Measurements from ENCODE around the gene SCAF4. TPM values are rescaled to one million over a fixed set of nuclear protein-coding genes. Genes with fewer than 3 reads are reported as not detected.
"Not testable (repeated sequence)": the region's sequence is repeated elsewhere in the genome, so short reads cannot be mapped to it uniquely, and the experiment has no call there.

SCAF4 gene
- total RNA-seq, 2 experiments from 2014 or later, result 54.0 to 55.2 TPM

DNA sequence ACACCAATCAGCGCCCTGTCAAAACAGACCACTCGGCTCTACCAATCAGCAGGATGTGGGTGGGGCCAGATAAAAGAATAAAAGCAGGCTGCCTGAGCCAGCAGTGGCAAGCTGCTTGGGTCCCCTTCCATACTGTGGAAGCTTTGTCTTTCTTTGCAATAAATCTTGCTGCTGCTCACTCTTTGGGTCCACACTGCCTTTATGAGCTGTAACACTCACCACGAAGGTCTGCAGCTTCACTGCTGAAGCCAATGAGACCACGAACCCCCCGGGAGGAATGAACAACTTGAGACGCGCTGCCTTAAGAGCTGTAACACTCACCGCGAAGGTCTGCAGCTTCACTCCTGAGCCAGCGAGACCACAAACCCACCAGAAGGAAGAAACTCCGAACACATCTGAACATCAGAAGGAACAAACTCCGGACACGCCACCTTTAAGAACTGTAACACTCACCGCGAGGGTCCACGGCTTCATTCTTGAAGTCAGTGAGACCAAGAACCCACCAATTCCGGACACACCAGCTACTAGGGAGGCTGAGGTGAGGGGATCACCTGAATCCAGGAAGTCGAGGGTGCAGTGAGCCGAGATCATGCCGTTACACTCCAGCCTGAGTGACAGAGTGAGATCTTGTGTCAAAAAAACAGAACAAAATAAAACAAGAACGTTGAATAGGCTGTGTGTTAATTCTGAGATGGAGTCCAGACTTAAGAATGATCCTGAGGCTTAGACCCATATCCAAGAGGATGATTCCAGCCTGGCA lies 76.9 kb downstream of the SCAF4 start:
- POLR2A ChIA-PET, CTCF ChIA-PET: not testable (repeated sequence)

- CTCF ChIA-PET, result no interaction called here
- POLR2A ChIA-PET, result no interaction called here
Observed at GRCh38 chr21:31654340-31654739, 77.6 kb downstream of the SCAF4 start.

DNA sequence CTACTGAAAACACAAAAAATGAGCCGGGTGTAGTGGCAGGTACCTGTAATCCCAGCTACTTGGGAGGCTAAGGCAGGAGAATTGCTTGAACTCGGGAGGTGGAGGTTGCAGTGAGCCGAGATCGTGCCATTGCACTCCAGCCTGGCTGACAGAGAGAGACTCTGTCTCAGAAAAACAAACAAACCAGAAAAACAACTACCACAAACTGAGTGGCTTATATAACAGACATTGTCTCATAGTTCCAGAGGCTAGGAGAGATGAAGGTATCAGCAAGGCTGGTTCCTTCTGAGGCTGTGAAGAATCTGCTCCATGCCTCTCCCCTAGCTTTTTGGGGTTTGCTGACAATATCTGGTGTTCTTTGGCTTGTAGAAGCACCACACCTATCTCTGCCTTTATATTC lies 80.4 kb downstream of the SCAF4 start:
- CTCF ChIA-PET, POLR2A ChIA-PET: not testable (repeated sequence)

- ChIA-PET POLR2A (no interaction called here), CTCF (no interaction called here)
Observed at GRCh38 chr21:31650930-31651329, 81.0 kb downstream of the SCAF4 start.

GRCh38 chr21:31647650-31648049 lies 84.3 kb downstream of the SCAF4 start:
- POLR2A ChIA-PET, result no interaction called here
- CTCF ChIA-PET, result no interaction called here

- ChIA-PET CTCF (no interaction called here), POLR2A (no interaction called here)
Observed at GRCh38 chr21:31644643-31645042, 87.3 kb downstream of the SCAF4 start.

GRCh38 chr21:31641416-31641922 lies 90.4 kb downstream of the SCAF4 start:
- ChIA-PET CTCF (no interaction called here), POLR2A (no interaction called here)

DNA sequence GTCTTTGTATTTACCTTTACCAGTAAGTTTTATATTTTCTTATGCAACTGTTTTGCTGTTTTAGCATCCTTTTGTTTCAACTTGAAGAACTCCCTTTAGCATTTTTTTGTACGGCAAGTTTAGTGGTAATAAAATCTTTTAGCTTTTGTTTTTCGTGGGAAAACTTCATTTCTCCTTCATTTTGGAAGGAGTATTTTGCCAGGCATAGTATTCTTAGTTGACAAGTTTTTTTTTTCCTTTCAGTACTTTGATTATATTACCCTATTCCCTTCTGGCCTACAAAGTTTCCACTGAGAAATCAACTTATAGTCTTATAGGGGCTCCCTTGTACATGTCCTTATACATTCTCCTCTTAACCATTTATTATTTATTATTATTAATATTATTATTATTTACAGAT lies 95.0 kb downstream of the SCAF4 start:
- POLR2A ChIA-PET, result no interaction called here

GRCh38 chr21:31634993-31635392 lies 96.9 kb downstream of the SCAF4 start:
- CTCF ChIA-PET, result no interaction called here
- POLR2A ChIA-PET, result no interaction called here

More for the DNA sequence above, 95.0 kb downstream of the SCAF4 start:
- CTCF ChIA-PET, result no interaction called here

- CTCF ChIA-PET, POLR2A ChIA-PET: not testable (repeated sequence)
Observed at GRCh38 chr21:31631881-31632280, 100.0 kb downstream of the SCAF4 start.

DNA sequence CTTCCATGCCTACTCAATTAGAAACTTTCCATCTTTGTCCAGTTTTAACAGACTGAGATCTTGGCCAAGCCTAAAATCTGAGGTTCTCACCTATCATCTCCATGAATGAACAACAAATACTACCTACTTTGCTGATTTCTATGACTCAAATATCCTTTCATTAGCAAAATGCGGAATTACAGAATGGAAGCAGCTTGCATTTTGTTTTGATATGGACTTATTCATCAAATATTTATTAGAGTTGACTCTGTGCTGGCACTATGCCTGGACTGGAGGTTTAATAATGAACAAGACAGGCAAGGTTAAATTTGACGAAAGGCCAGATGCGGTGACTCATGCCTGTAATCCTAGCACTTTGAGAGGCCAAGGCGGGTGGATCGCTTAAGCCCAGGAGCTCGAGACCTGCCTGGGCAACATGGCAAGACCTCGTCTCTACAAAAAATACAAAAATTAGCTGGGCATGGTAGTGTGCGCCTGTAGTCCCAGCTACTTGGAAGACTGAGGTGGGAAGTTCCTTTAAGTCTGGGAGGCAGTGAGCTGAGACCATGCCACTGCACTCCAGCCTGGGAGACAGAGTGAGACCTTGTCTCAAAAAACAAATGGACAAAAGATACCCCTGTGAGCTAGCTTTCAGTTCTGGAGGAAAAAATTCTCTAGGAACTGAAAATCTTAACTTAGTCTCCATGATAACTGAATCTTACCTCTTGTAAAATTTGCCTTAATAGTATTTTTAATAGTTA lies 101.8 kb downstream of the SCAF4 start:
- CTCF ChIA-PET, result no interaction called here
- POLR2A ChIA-PET, result no interaction called here

DNA sequence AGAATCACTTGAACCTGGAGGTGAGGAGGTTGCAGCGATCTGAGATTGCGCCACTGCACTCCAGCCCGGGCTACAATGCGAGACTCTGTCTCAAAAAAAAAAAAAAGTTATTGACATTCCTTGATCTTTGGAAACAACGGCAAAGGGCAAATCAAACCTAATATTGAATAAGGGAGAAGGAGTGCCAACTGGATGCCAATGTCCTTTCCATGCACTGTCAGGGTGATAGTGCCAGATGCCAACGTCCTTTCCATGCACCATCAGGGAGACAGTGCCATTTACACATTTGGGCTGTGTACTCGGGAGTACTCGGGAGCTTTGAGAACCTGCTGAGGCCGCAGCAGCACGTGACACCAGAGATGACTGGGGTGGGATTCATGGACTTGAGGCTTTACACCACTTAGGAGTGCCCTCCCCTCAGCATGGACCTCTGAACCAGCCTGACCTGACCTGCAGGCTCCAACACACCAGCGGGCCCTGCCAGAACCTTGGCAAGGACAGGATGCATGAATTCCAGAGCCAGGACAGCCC lies 106.9 kb downstream of the SCAF4 start:
- ChIA-PET CTCF (no interaction called here), POLR2A (no interaction called here)

- POLR2A ChIA-PET, result no interaction called here
- CTCF ChIA-PET, result no interaction called here
Observed at GRCh38 chr21:31624181-31624580, 107.7 kb downstream of the SCAF4 start.

DNA sequence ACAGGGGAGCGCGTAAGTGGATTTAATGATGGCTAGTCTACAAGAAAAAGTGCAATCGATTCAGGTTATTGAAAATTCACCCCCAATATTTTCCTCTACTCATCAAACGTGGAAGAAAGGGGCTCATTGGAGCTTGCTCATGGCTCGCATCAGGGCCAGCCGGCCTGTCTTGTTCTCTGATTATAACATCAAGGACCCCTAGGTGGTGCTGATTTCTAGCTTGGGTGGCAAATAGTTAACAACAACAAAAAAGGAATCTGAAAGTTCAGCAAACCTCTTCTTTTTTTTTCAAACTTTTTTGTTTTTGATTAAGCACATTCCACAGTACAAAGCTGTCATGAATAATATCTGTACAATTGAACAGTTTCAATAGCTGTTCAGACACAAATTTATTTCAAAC lies 108.3 kb downstream of the SCAF4 start:
- POLR2A ChIA-PET, result no interaction called here
- CTCF ChIA-PET, result no interaction called here

- POLR2A ChIA-PET, result no interaction called here
- CTCF ChIA-PET, result no interaction called here
Observed at GRCh38 chr21:31622397-31622796, 109.5 kb downstream of the SCAF4 start.

Other genes with a start within 250 kb of the SCAF4 start
- 100 to 1,000 TPM; 300 to 308 TPM for gene SOD1, start 72.4 kb downstream of the SCAF4 start, total RNA-seq
- gene HUNK, start 140.9 kb upstream of the SCAF4 start, total RNA-seq, result under 1 TPM in 1 of 2 experiments, not detected in 1; 0.15 TPM

Data from activated CD8-positive, alpha-beta memory T cell treated with anti-CD3 and anti-CD28 coated beads for 36 hours (primary cell).